Testis (tissue), 3 donors: ENCODE measurements around the gene CPHXL2. TPM values are rescaled to one million over a fixed set of nuclear protein-coding genes. Genes with fewer than 3 reads are reported as not detected.
A peak's percentile ranks its signal among the peaks of the same experiment; 100 is the strongest.

Source experiments
- DNase-seq: peaks from one replicate; pipeline ENCODE4 v3.0.0-alpha.2; 2019
- H3K27ac ChIP-seq, 2 donors: fragments of 200-600 bp; sonication (generic); one replicate each; pipeline ENCODE4 v1.5.1; 2019
- H3K27me3 ChIP-seq: fragments of 200-600 bp; sonication (generic); one replicate; pipeline ENCODE4 v1.5.1; 2019
- H3K36me3 ChIP-seq: fragments of 200-600 bp; sonication (generic); one replicate; pipeline ENCODE4 v1.5.1; 2017; ENCODE audit warnings: low read depth; ENCODE audit errors: missing control alignments
- H3K4me1 ChIP-seq: fragments of 200-600 bp; sonication (generic); one replicate; pipeline ENCODE4 v1.5.1; 2019
- H3K4me3 ChIP-seq, 2 donors: fragments of 200-600 bp; sonication (generic); one replicate each; pipeline ENCODE4 v1.5.1; 2017 to 2019
- H3K9me3 ChIP-seq: fragments of 200-600 bp; sonication (generic); one replicate; pipeline ENCODE4 v1.5.1; 2017
- POLR2A ChIP-seq: fragments of 450-650 bp; IDR thresholded peaks from one replicate; pipeline ENCODE4 v1.6.1; 2017; ENCODE audit warnings: antibody characterized with exemption, mild to moderate bottlenecking, moderate library complexity
- WGBS, 2 donors: methylation state at CpG; one replicate each; pipeline ENCODE4 v1.1.5; 2018; 5-methylcytosine and 5-hydroxymethylcytosine counted together
- intact Hi-C: fragments of 100-400 bp; cut with DNase I; formaldehyde crosslinking; loops from one replicate; pipeline ENCODE4 v1.15.1; 2023; ENCODE audit warnings: low total_unique reads
- polyA plus RNA-seq: library from polyadenylated mRNA; stranded (reverse); fragments of 350-450 nt; fragmentation: Illumina TruSeq; extraction: RNeasy Lipid Tissue Mini Kit (QIAGEN cat#74804); gene quantifications from one replicate; pipeline ENCODE4 v1.2.3, GENCODE V29; 2014; ENCODE audit warnings: low read depth, low replicate concordance; ENCODE audit not compliant: insufficient read depth
- total RNA-seq, 2 donors: library from RNA; depleted of rRNA; stranded (reverse); fragments of >200 nt; gene quantifications; one replicate each; pipeline ENCODE4 v1.2.3, GENCODE V29; 2016
- TF ChIP-seq, protein P1 (sequence below), 3 experiments: fragments of 450-650 bp in 2 of 3; fragments of 200-600 bp in 1 of 3; sonication (generic) in 1 of 3; IDR thresholded peaks; one replicate each; pipeline ENCODE4 v1.5.1; 2016 to 2019; ENCODE audit warnings: antibody characterized with exemption in 3 of 3, mild to moderate bottlenecking in 2 of 3, moderate library complexity in 1 of 3

CPHXL2 gene
- total and polyA plus RNA-seq, 3 donors from 2014 or later: 0.31 TPM; not detected in 2

DNA sequence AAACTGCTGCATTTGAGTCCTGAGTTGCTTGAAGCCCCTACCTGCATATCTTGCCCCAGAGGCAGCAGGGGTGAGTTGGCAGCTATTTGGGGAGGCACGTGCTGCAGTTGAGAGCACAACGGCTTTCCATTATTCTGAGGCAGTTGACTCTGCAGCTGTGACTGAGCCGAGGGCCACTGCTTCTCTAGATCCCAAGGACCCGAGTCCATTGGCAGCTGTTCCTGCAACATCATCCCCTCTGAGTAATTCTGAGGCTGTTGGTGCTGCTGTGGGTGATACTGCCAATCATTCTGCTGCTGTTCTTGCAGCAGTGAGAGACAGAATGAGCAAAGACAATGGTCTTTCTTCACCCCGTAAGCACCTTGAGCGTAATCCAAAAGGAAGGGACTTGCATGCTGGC is 16.5 kb downstream of the CPHXL2 start:
- no peak for TF ChIP-seq POLR2A
- TF ChIP-seq, protein P1, sequence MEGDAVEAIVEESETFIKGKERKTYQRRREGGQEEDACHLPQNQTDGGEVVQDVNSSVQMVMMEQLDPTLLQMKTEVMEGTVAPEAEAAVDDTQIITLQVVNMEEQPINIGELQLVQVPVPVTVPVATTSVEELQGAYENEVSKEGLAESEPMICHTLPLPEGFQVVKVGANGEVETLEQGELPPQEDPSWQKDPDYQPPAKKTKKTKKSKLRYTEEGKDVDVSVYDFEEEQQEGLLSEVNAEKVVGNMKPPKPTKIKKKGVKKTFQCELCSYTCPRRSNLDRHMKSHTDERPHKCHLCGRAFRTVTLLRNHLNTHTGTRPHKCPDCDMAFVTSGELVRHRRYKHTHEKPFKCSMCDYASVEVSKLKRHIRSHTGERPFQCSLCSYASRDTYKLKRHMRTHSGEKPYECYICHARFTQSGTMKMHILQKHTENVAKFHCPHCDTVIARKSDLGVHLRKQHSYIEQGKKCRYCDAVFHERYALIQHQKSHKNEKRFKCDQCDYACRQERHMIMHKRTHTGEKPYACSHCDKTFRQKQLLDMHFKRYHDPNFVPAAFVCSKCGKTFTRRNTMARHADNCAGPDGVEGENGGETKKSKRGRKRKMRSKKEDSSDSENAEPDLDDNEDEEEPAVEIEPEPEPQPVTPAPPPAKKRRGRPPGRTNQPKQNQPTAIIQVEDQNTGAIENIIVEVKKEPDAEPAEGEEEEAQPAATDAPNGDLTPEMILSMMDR (IDR thresholded peaks at IDR 0.05): no peak
- Histone ChIP-seq H3K4me3 (no peak overlapping the region), H3K4me1 (no peaks in the 10 kb centered on the region), H3K36me3 (no peaks in the 10 kb centered on the region), H3K27me3 (no peaks in the 10 kb centered on the region), H3K27ac (no peak overlapping the region), H3K9me3 (no peaks in the 10 kb centered on the region)
- DNase-seq: no peak
- 88 to 96% methylated on average over 6 of the region's 6 CpGs for WGBS, 2 donors
- intact Hi-C loops: no loop called here

DNA sequence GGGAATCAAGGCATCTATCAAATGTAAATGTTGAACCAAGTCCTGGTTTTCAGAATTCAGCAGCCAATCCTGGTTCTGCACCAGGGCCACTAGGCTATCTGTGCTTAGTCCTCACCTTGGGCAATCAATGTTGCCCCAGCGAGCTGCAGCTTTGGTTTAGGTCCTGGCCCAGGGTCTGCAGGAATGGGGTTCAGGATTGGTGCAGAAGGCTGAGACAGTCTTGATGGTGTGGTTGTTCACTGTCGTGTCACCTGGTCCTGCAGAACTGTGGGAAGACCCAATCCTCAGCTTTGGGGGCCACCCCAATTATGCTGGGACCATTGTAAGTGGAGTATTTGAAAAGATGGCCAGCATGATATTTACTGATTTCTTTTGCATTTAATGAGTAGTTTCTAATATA is 18.6 kb downstream of the CPHXL2 start:
- no peak for DNase-seq
- no peak for TF ChIP-seq POLR2A
- TF ChIP-seq, protein P1 (IDR thresholded peaks at IDR 0.05): no peak
- Histone ChIP-seq H3K4me3 (no peak overlapping the region), H3K4me1 (peaks cover 3% of the 10 kb centered on the region), H3K9me3 (no peaks in the 10 kb centered on the region), H3K36me3 (no peaks in the 10 kb centered on the region), H3K27ac (no peak overlapping the region), H3K27me3 (no peaks in the 10 kb centered on the region)
- intact Hi-C loops: no loop called here
- 86 to 94% methylated on average over 2 of the region's 2 CpGs for WGBS, 2 donors

DNA sequence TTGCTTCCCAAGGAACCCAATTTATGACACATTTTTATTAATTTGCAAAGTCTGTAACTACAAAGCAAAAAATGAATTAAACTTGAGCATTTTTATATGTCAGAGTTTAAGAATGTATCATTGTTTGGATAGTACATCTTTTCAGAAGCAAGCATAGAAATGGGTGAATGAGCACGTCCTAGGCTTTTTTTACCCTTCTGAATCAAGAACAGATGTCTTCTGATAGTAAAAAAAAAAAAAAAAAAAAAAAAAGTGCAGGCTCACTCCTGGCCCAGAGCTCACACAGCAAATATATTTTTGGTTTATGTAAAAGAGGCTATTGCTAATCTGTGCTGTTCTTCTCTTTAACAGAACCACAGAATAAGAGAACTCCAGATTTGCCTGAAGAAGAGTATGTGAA is 22.9 kb downstream of the CPHXL2 start:
- H3K27me3 ChIP-seq: no peaks in the 10 kb centered on the region
- no peak overlapping the region for H3K27ac ChIP-seq
- H3K9me3 ChIP-seq: no peaks in the 10 kb centered on the region
- intact Hi-C loops: no loop called here
- H3K36me3 ChIP-seq: no peaks in the 10 kb centered on the region
- peaks cover 32% of the 10 kb centered on the region for H3K4me1 ChIP-seq
- TF ChIP-seq, protein P1 (IDR thresholded peaks at IDR 0.05): no peak
- no peak for TF ChIP-seq POLR2A
- DNase-seq: no peak
- no peak overlapping the region for H3K4me3 ChIP-seq
- 38 to 40% methylated on average over 1 of the region's 1 CpG for WGBS, 2 donors

DNA sequence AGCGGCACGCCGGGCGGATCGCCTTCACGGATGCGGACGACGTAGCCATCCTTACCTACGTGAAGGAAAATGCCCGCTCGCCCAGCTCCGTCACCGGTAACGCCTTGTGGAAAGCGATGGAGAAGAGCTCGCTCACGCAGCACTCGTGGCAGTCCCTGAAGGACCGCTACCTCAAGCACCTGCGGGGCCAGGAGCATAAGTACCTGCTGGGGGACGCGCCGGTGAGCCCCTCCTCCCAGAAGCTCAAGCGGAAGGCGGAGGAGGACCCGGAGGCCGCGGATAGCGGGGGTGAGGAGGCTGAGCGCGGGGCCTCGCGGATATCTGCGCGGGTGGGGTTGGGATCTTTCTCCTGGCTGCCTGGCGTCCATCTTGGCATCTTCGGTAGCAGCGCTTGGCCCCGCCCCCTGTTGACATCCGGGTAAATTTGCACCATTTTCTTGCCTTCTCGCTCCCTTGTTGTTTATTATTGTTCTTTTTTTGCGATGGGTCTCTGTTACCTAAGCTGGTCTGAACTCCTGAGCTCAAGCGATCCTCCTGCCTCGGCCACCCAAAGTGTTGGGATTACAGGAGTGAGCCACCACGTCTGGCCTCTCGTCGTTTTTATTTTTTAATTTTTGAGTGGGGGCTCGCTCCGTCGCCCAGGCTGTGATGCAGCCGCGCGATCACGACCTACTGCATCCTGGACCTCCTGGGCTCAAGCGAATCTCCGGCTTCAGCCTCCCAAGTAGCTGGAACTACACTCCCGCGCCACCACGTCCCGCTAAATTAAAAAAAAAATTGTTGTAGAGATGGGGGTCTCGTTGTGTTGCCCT is 28.3 kb downstream of the CPHXL2 start:
- H3K4me3 ChIP-seq: peak overlapping the region; percentile 99
- DNase-seq: peak; percentile 92
- peak overlapping the region; percentile 98 to 99 for H3K27ac ChIP-seq
- peaks cover 39% of the 10 kb centered on the region for H3K4me1 ChIP-seq
- WGBS, 2 donors: 0% methylated on average over 26 to 57 of the region's 62 CpGs
- H3K36me3 ChIP-seq: no peaks in the 10 kb centered on the region
- TF ChIP-seq POLR2A: no peak
- TF ChIP-seq, protein P1 (IDR thresholded peaks at IDR 0.05): no peak
- H3K9me3 ChIP-seq: no peaks in the 10 kb centered on the region
- intact Hi-C loops: loop anchor here (10.0 kb wide), 1 partner anchor 74 kb away; no protein-coding TSS in a partner anchor
- no peaks in the 10 kb centered on the region for H3K27me3 ChIP-seq
